H1 (cell line): ENCODE measurements around the gene OXA1L. TPM values are rescaled to one million over a fixed set of nuclear protein-coding genes. Genes with fewer than 3 reads are reported as not detected.

Experiments
- CTCF ChIA-PET: fragments of 300-600 bp; sonication (Branson Sonifier 250); formaldehyde crosslinking; loops from one replicate; lab custom pipeline; 2021; ENCODE audit not compliant: partially characterized antibody; lab: Charles Lee
- POLR2A ChIA-PET: fragments of 300-600 bp; sonication (Branson Sonifier 250); formaldehyde crosslinking; loops from one replicate; lab custom pipeline; 2021; ENCODE audit warnings: inconsistent platforms; ENCODE audit not compliant: partially characterized antibody; lab: Charles Lee
- DNase-seq, 2 experiments: peaks; one replicate each; pipeline versions ENCODE4 v3.0.0 to v3.0.0-alpha.2; 2010 to 2022; ENCODE audit warnings: low spot score in 2 of 2, low read depth in 1 of 2, mixed read lengths in 1 of 2
- FAIRE-seq: peaks from 2 replicates; lab custom pipeline; 2011; peaks lifted over from hg19 to GRCh38; lab: Jason Lieb, UNC
- H2AFZ ChIP-seq: 2 replicates; pipeline ENCODE4 v1.8.1; 2012; ENCODE audit warnings: low read length, inconsistent platforms
- H2AK5ac ChIP-seq: 2 replicates; pipeline ENCODE4 v1.6.1; 2013; ENCODE audit warnings: low read depth, low read length
- H2BK120ac ChIP-seq: replicated peaks from 2 replicates; pipeline ENCODE3; 2013; ENCODE audit warnings: low read depth, low read length, inconsistent platforms
- H2BK12ac ChIP-seq: 2 replicates; pipeline ENCODE4 v1.6.1; 2013; ENCODE audit warnings: low read depth, low read length
- H2BK15ac ChIP-seq: 2 replicates; pipeline ENCODE4 v1.6.1; 2013; ENCODE audit warnings: low read length
- H2BK20ac ChIP-seq: 2 replicates; pipeline ENCODE4 v1.6.1; 2013; ENCODE audit warnings: low read length
- H2BK5ac ChIP-seq: 2 replicates; pipeline ENCODE4 v1.6.1; 2013; ENCODE audit warnings: low read depth, low read length
- H3K14ac ChIP-seq: 2 replicates; pipeline ENCODE4 v1.6.1; 2013; ENCODE audit warnings: inconsistent platforms; ENCODE audit not compliant: insufficient read length
- H3K18ac ChIP-seq: 2 replicates; pipeline ENCODE4 v1.6.1; 2013; ENCODE audit warnings: low read length; ENCODE audit errors: extremely low read depth
- H3K23ac ChIP-seq: 2 replicates; pipeline ENCODE4 v1.6.1; 2013; ENCODE audit warnings: inconsistent platforms; ENCODE audit not compliant: insufficient read length
- H3K23me2 ChIP-seq: 2 replicates; pipeline ENCODE4 v1.6.1; 2013; ENCODE audit warnings: low read depth, low read length
- H3K27ac ChIP-seq: 2 replicates; pipeline ENCODE4 v1.6.1; 2011; ENCODE audit warnings: low read depth, low read length, inconsistent platforms
- H3K27me3 ChIP-seq, 4 experiments: replicated peaks in 1 of 4; 1 replicate in 1 of 4; 2 replicates in 3 of 4; pipeline versions ENCODE4 v1.6.1 to v1.8.1; 2011 to 2013; ENCODE audit warnings: low read length in 3 of 4, mild to moderate bottlenecking in 3 of 4, inconsistent platforms in 2 of 4, mixed read lengths in 2 of 4, moderate library complexity in 1 of 4; ENCODE audit not compliant: control insufficient read depth in 3 of 4, insufficient read depth in 3 of 4; ENCODE audit errors: extremely low read depth in 1 of 4
- H3K36me3 ChIP-seq, 4 experiments: 2 replicates each; pipeline versions ENCODE4 v1.6.1 to v1.8.1; 2011 to 2013; ENCODE audit warnings: mild to moderate bottlenecking in 4 of 4, low read length in 3 of 4, moderate library complexity in 2 of 4, control low read depth in 1 of 4, inconsistent platforms in 1 of 4; ENCODE audit not compliant: insufficient read depth in 4 of 4, control insufficient read depth in 2 of 4
- H3K4ac ChIP-seq: replicated peaks from 2 replicates; pipeline ENCODE3; 2013; ENCODE audit warnings: low read length, low read depth, mixed read lengths, inconsistent platforms; ENCODE audit not compliant: insufficient read length
- H3K4me1 ChIP-seq, 4 experiments: replicated peaks in 1 of 4; 1 replicate in 1 of 4; 2 replicates in 3 of 4; pipeline versions ENCODE4 v1.6.1 to v1.8.1; 2011 to 2013; ENCODE audit warnings: low read length in 3 of 4, inconsistent platforms in 2 of 4, mixed read lengths in 1 of 4; ENCODE audit not compliant: insufficient read depth in 4 of 4, control insufficient read depth in 3 of 4
- H3K4me2 ChIP-seq, 2 experiments: 2 replicates each; pipeline versions ENCODE4 v1.6.1 to v1.8.1; 2011 to 2013; ENCODE audit warnings: low read depth in 2 of 2, low read length in 2 of 2, control low read depth in 1 of 2, inconsistent platforms in 1 of 2, mild to moderate bottlenecking in 1 of 2; ENCODE audit not compliant: insufficient read depth in 1 of 2
- H3K4me3 ChIP-seq, 4 experiments: fragments of 200-600, 300-600 bp in 1 of 4; sonication (generic), shearing (Covaris generic), sonication (Bioruptor Twin) in 1 of 4; 2 replicates each; pipeline versions ENCODE4 v1.5.1 to v1.8.1; 2011 to 2016; ENCODE audit warnings: low read length in 4 of 4, low read depth in 3 of 4, control low read depth in 2 of 4, inconsistent platforms in 2 of 4, mild to moderate bottlenecking in 2 of 4, mixed read lengths in 1 of 4, moderate library complexity in 1 of 4; ENCODE audit not compliant: insufficient read depth in 2 of 4; ENCODE audit errors: extremely low read depth in 1 of 4
- H3K56ac ChIP-seq: replicated peaks from 2 replicates; pipeline ENCODE3; 2013; ENCODE audit warnings: low read depth, mild to moderate bottlenecking, mixed read lengths, low read length, inconsistent platforms; ENCODE audit not compliant: insufficient read length
- H3K79me1 ChIP-seq: 2 replicates; pipeline ENCODE4 v1.6.1; 2013; ENCODE audit warnings: low read depth, low read length, control low read depth
- H3K79me2 ChIP-seq, 2 experiments: 2 replicates each; pipeline versions ENCODE4 v1.6.1 to v1.8.1; 2012 to 2013; ENCODE audit warnings: low read length in 2 of 2, mild to moderate bottlenecking in 2 of 2, inconsistent platforms in 1 of 2; ENCODE audit not compliant: insufficient read depth in 2 of 2, control insufficient read depth in 1 of 2
- H3K9ac ChIP-seq, 4 experiments: replicated peaks in 1 of 4; 1 replicate in 1 of 4; 2 replicates in 3 of 4; pipeline versions ENCODE4 v1.6.1 to v1.8.1; 2011 to 2013; ENCODE audit warnings: low read depth in 3 of 4, low read length in 3 of 4, control low read depth in 2 of 4, mild to moderate bottlenecking in 2 of 4, moderate library complexity in 2 of 4, inconsistent platforms in 1 of 4; ENCODE audit errors: extremely low read depth in 1 of 4
- H3K9me3 ChIP-seq, 2 experiments: 2 replicates each; pipeline versions ENCODE4 v1.6.1 to v1.8.1; 2012 to 2013; ENCODE audit warnings: mild to moderate bottlenecking in 2 of 2, moderate library complexity in 2 of 2, control low read depth in 1 of 2, inconsistent platforms in 1 of 2, low read depth in 1 of 2, low read length in 1 of 2, mixed read lengths in 1 of 2; ENCODE audit not compliant: insufficient read depth in 2 of 2
- H4K20me1 ChIP-seq, 2 experiments: replicated peaks in 1 of 2; 2 replicates each; pipeline versions ENCODE3 to v1.8.1; 2011 to 2013; ENCODE audit warnings: inconsistent platforms in 2 of 2, low read length in 2 of 2, mild to moderate bottlenecking in 1 of 2; ENCODE audit not compliant: insufficient read depth in 2 of 2, control insufficient read depth in 1 of 2
- H4K5ac ChIP-seq: 2 replicates; pipeline ENCODE4 v1.6.1; 2013; ENCODE audit warnings: low read length, low read depth, mixed read lengths, inconsistent platforms; ENCODE audit not compliant: insufficient read length
- H4K8ac ChIP-seq: 2 replicates; pipeline ENCODE4 v1.8.0; 2013; ENCODE audit warnings: mild to moderate bottlenecking, moderate library complexity, low read length, inconsistent platforms; ENCODE audit not compliant: insufficient read depth; ENCODE audit errors: extremely low read depth
- H4K91ac ChIP-seq: replicated peaks from 2 replicates; pipeline ENCODE3; 2013; ENCODE audit warnings: low read length, mixed read lengths, inconsistent platforms; ENCODE audit not compliant: insufficient read length
- BRCA1 ChIP-seq: IDR thresholded peaks from 2 replicates; pipeline ENCODE4 v1.6.1; 2012; ENCODE audit warnings: low read depth, low read length, improper control_type of control experiment
- CEBPB ChIP-seq: IDR thresholded peaks from 2 replicates; pipeline ENCODE4 v1.6.1; 2012; ENCODE audit warnings: low read depth, low read length
- CHD2 ChIP-seq: IDR thresholded peaks from 2 replicates; pipeline ENCODE4 v1.6.1; 2012; ENCODE audit warnings: low read length, improper control_type of control experiment
- CREB1 ChIP-seq: IDR thresholded peaks from 2 replicates; pipeline ENCODE4 v1.6.1; 2012; ENCODE audit warnings: inconsistent platforms
- EZH2 ChIP-seq: fragments of 200-600 bp; sonication (generic); IDR thresholded peaks from 2 replicates; pipeline ENCODE4 v1.7.1; 2012; ENCODE audit warnings: low read depth, mild to moderate bottlenecking, moderate library complexity, low read length, inconsistent platforms; ENCODE audit not compliant: severe bottlenecking
- GABPA ChIP-seq: IDR thresholded peaks from 2 replicates; pipeline ENCODE4 v1.6.1; 2011; ENCODE audit warnings: mild to moderate bottlenecking, low read length, moderate library complexity, borderline replicate concordance; ENCODE audit not compliant: insufficient read depth
- KDM5A ChIP-seq: fragments of 200-600 bp; IDR thresholded peaks from 2 replicates; pipeline ENCODE4 v1.7.1; 2012; ENCODE audit warnings: mild to moderate bottlenecking, low read length, inconsistent platforms, mixed read lengths
- MAFK ChIP-seq: IDR thresholded peaks from 2 replicates; pipeline ENCODE4 v1.6.1; 2012; ENCODE audit warnings: low read depth, mild to moderate bottlenecking, improper control_type of control experiment, low read length
- RAD21 ChIP-seq, 2 experiments: IDR thresholded peaks in 1 of 2; conservative IDR thresholded peaks in 1 of 2; 2 replicates each; pipeline ENCODE4 v1.6.1; 2011; ENCODE audit warnings: low read depth in 2 of 2, low read length in 2 of 2, improper control_type of control experiment in 1 of 2, inconsistent platforms in 1 of 2, mild to moderate bottlenecking in 1 of 2, moderate library complexity in 1 of 2
- SRF ChIP-seq: IDR thresholded peaks from 2 replicates; pipeline ENCODE4 v1.6.1; 2011; ENCODE audit warnings: mild to moderate bottlenecking, low read depth, low read length, moderate library complexity
- USF2 ChIP-seq: IDR thresholded peaks from 2 replicates; pipeline ENCODE4 v1.6.1; 2011; ENCODE audit warnings: low read length, improper control_type of control experiment
- YY1 ChIP-seq: IDR thresholded peaks from 2 replicates; pipeline ENCODE4 v1.6.1; 2011; ENCODE audit warnings: low read depth, mild to moderate bottlenecking, low read length
- WGBS, 2 experiments: shearing (Covaris generic) in 1 of 2; methylation state at CpG; one replicate each; pipeline versions ENCODE4 v1.1.6 to v1.1.7; 2013 to 2015; ENCODE audit warnings: low lambda C conversion rate in 2 of 2, mixed read lengths in 2 of 2, inconsistent platforms in 1 of 2, low coverage in 1 of 2, missing lambda C conversion rate in 1 of 2; ENCODE audit not compliant: insufficient replicate concordance in 2 of 2, insufficient coverage in 1 of 2, insufficient read length in 1 of 2; ENCODE audit errors: extremely low coverage in 1 of 2, missing lambda C conversion rate in 1 of 2; 5-methylcytosine and 5-hydroxymethylcytosine counted together
- polyA plus RNA-seq, 7 experiments: library from polyadenylated mRNA; depleted of rRNA in 3 of 7; stranded (reverse) in 5 of 7; unstranded in 2 of 7; fragments of >200 nt in 5 of 7; fragments of 200-250 nt in 2 of 7; gene quantifications; 1 replicate in 5 of 7; 2 replicates in 1 of 7; 4 replicates in 1 of 7; pipeline versions ENCODE4 v1.2.1 to v1.2.3, GENCODE V29; 2011 to 2013; ENCODE audit warnings: missing spikeins in 2 of 7, mixed read lengths in 2 of 7
- total RNA-seq: library from RNA; stranded (reverse); fragmentation: NEBNext Ultra II Directional; extraction: Animal tissue kit (Norgen Biotek cat#: 25700); gene quantifications from 2 replicates; pipeline ENCODE4 v1.2.1, GENCODE V29; 2021

Gene OXA1L
- total and polyA plus RNA-seq, 2 of the 8 experiments (the other 6 are each of a cell fraction or from before 2014, with no cell fraction given) = 125 to 199 TPM

DNA sequence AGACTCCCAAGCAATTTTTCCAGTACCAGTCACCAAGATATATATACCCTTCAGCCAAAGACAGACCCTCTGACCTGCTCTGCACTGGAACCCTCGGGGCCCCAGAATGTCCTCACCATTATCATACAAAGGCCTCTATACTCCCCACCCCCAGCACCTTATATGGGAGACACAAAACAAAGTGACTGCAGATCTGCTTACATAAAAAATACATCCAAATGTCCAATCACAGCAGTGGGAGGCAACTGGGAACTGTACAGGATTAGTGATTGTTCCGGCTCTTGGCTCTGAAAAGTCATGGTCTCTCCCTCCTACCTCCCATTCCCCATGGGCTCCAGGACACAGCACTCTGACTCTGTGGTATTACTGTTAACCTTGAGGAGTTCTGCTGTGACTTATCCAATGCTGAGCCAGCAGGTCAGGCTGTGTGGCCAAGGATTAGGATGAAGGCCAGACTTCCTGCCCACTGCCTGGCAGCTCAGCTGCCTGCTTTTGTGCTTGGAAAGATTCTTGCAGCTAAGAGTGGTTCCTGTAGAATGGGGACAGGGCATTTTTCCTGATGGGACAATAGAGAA lies 13.7 kb downstream of the OXA1L start:
- no peaks in the 10 kb centered on the region for H3K27me3 ChIP-seq
- H3K4ac ChIP-seq = no peak overlapping the region
- H2BK5ac ChIP-seq = no peak overlapping the region
- POLR2A ChIA-PET = interaction anchor here (0.6 to 0.9 kb wide), 2 partner anchors 57 to 194 kb away, joined by 3 read pairs; no protein-coding TSS in a partner anchor
- H3K14ac ChIP-seq = no peak overlapping the region
- H3K4me3 ChIP-seq = no peak overlapping the region
- H3K79me2 ChIP-seq = no peaks in the 10 kb centered on the region
- 0 out of 2 replicates have a peak overlapping the region, but pooled peaks have one; percentile 83 for H2BK15ac ChIP-seq
- TF ChIP-seq USF2 = no peak
- no peak for TF ChIP-seq MAFK
- TF ChIP-seq CEBPB = no peak
- no peak for TF ChIP-seq CHD2
- TF ChIP-seq KDM5A = no peak
- no peak for TF ChIP-seq RAD21 (IDR thresholded peaks at IDR 0.05 in 1 of 2, conservative IDR thresholded peaks at IDR 0.05 in 1 of 2; ENCODE audit: low read depth in 2 of 2, low read length in 2 of 2)
- TF ChIP-seq CREB1 = no peak
- TF ChIP-seq GABPA = no peak
- no peak for TF ChIP-seq BRCA1
- TF ChIP-seq YY1 = no peak
- no peak for TF ChIP-seq SRF
- no peak for TF ChIP-seq EZH2
- H3K56ac ChIP-seq = no peak overlapping the region
- H3K9ac ChIP-seq = no peak overlapping the region
- no peak overlapping the region for H3K27ac ChIP-seq
- H2BK120ac ChIP-seq = no peak overlapping the region
- H2AK5ac ChIP-seq = no peak overlapping the region
- H4K20me1 ChIP-seq = no peaks in the 10 kb centered on the region
- H3K23me2 ChIP-seq = no peaks in the 10 kb centered on the region
- no peak overlapping the region for H2AFZ ChIP-seq
- no peak overlapping the region for H2BK20ac ChIP-seq
- H3K4me1 ChIP-seq = no peaks in the 10 kb centered on the region; a peak in 1 of 7 replicates
- H4K91ac ChIP-seq = no peak overlapping the region
- WGBS, 2 experiments = 84% methylated on average over 2 of the region's 2 CpGs; no CpG with 5 or more reads in 1 of the 2 experiments
- H3K9me3 ChIP-seq = no peaks in the 10 kb centered on the region
- CTCF ChIA-PET = interaction anchor here (0.8 to 3.0 kb wide), 9 partner anchors 14 to 220 kb away, joined by 3 to 13 read pairs (median 5); partner anchors contain the start of gene MRPL52
- no peak overlapping the region for H4K5ac ChIP-seq
- no peak overlapping the region for H3K23ac ChIP-seq
- no peaks in the 10 kb centered on the region for H3K36me3 ChIP-seq
- no peak for DNase-seq
- no peak overlapping the region for H3K4me2 ChIP-seq
- no peak for FAIRE-seq
- H3K79me1 ChIP-seq = no peaks in the 10 kb centered on the region
- H2BK12ac ChIP-seq = no peak overlapping the region
- H3K18ac ChIP-seq = no peak overlapping the region
- H4K8ac ChIP-seq = no peak overlapping the region
